Measurements from ENCODE around the gene P2RX1. TPM values are rescaled to one million over a fixed set of nuclear protein-coding genes. Genes with fewer than 3 reads are reported as not detected.

Gene P2RX1
- total and polyA plus RNA-seq, 12 donors = 0.42 to 8.6 (median 1.1) TPM

DNA sequence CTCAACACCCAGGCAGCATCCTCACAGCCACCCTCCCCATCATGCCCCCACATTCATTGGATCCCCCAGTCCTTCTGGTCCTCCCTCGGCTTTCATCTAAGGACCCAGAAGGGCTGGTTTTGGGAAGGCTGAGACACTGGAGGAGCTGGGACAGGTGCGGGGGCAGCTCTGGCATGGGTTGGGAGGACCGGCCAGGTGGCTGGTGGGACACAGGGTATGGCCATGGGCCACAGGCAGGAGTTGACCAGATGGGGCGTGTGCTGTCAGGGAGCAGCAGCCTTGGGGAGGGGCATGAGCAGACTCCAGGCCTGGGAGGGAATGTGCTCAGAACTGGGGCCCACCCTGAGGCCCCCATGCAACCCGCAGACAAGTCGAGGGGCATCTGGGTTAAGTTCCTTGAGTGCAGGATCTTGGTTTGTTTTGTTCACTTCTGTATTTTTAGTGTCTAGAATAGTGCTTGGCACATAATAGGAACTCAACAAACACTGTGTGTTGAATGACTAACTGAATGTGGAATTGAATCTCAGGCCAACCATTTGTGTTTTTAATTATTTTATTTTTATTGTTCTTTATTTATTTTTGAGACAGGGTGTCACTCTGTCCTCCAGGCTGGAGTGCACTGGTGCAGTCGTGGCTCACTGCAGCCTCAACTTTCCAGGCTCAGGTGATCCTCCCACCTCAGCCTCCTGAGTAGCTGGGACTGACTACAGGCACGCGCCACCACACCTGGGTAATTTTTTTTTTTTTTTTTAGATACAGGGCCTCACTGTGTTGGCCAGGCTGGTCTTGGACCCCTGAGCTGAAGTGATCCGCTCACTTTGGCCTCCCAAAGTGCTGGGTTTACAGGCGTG is 5.6 kb downstream of the P2RX1 start:
- TF ChIP-seq, protein P1, sequence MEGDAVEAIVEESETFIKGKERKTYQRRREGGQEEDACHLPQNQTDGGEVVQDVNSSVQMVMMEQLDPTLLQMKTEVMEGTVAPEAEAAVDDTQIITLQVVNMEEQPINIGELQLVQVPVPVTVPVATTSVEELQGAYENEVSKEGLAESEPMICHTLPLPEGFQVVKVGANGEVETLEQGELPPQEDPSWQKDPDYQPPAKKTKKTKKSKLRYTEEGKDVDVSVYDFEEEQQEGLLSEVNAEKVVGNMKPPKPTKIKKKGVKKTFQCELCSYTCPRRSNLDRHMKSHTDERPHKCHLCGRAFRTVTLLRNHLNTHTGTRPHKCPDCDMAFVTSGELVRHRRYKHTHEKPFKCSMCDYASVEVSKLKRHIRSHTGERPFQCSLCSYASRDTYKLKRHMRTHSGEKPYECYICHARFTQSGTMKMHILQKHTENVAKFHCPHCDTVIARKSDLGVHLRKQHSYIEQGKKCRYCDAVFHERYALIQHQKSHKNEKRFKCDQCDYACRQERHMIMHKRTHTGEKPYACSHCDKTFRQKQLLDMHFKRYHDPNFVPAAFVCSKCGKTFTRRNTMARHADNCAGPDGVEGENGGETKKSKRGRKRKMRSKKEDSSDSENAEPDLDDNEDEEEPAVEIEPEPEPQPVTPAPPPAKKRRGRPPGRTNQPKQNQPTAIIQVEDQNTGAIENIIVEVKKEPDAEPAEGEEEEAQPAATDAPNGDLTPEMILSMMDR (IDR thresholded peaks at IDR 0.05) = no peak
- TF ChIP-seq POLR2A (IDR thresholded peaks at IDR 0.05) = no peak
- Histone ChIP-seq H3K4me3 (no peak overlapping the region), H3K27ac (no peak overlapping the region), H3K9me3 (replicated peaks in 1 of 3) (no peaks in the 10 kb centered on the region), H3K36me3 (replicated peaks in 1 of 2) (no peaks in the 10 kb centered on the region), H3K4me1 (replicated peaks in 1 of 2) (peaks cover 0 to 5% of the 10 kb centered on the region in 2 donors), H3K27me3 (no peaks in the 10 kb centered on the region)
- DNase-seq = no peak
- intact Hi-C loops (cut with DNase I) = loop anchor here in 1 of 2 donors (5.0 kb wide), 1 partner anchor 97 kb away; no protein-coding TSS in a partner anchor
- WGBS, 4 donors = 77 to 91% (median 86%) methylated on average over 9 to 11 of the region's 11 CpGs

DNA sequence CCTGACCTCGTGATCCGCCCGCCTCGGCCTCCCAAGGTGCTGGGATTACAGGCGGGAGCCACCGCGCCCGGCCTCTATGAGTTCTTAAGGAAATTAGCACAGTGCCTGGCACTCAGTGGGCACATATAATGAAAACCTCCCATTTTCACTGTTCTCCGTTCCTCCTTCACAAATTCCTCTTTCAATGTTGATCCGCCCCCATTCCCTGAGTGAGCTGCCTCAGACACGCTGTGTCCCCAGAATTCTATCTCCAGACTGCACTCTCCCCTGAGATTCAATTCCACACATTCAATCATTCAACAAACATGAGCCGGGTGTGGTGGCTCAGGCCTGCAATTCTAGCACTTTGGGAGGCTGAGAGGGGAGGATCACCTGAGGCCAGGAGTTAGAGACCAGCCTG is 7.0 kb downstream of the P2RX1 start:
- TF ChIP-seq POLR2A (IDR thresholded peaks at IDR 0.05) = no peak
- TF ChIP-seq, protein P1 (IDR thresholded peaks at IDR 0.05) = no peak
- Histone ChIP-seq H3K4me1 (replicated peaks in 1 of 2) (peaks cover 0 to 4% of the 10 kb centered on the region in 2 donors), H3K27me3 (no peaks in the 10 kb centered on the region), H3K4me3 (no peak overlapping the region), H3K9me3 (replicated peaks in 1 of 3) (no peaks in the 10 kb centered on the region), H3K36me3 (replicated peaks in 1 of 2) (no peaks in the 10 kb centered on the region), H3K27ac (no peak overlapping the region)
- no peak for DNase-seq
- intact Hi-C loops (cut with DNase I) = loop anchor here in 1 of 2 donors (5.0 kb wide), 1 partner anchor 47 kb away; no protein-coding TSS in a partner anchor
- WGBS, 4 donors = 89 to 96% (median 93%) methylated on average over 7 to 12 of the region's 12 CpGs

DNA sequence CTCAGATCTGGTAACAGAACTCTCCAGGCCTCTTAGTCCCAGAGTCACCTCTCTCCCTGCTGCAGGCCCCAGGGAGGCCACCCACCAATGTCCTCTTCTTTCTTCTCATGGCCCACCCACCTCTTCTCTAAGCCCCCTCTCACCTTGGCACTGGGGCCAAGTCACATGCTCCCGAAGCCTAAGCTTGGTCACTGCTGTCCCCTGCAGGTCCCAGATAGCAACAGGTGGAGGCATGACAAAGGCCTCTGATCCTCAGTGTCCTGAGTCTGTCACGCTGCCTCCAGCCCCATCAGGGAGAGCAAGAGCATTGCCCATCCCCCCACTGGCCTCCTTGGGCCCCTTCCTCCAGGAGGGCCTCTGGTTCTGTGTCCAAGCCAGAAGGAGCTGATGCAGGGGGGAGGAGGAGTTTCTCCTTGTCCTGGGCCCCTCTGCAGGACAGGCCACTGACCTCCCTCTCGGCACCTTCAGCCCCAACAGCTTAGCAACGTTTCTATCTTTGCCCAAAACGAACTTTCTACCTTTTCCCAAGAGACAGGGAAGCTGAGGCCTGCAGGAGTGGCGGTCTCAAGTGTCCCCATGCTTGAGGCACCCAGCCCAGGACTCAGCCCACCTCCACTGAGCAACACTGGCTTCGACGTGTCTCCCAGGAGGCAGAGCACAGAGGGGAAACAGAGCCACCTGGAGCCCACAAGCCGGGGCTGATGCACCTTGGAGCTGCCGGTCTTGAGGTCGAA is 8.6 kb downstream of the P2RX1 start:
- no peaks in the 10 kb centered on the region for H3K27me3 ChIP-seq
- TF ChIP-seq, protein P1 (IDR thresholded peaks at IDR 0.05) = peak in 5 of 6 experiments; percentile 36 to 59 (median 45)
- no peak for TF ChIP-seq POLR2A (IDR thresholded peaks at IDR 0.05)
- intact Hi-C loops (cut with DNase I) = loop anchor here in 1 of 2 donors (5.0 kb wide), 1 partner anchor 45 kb away; no protein-coding TSS in a partner anchor
- no peak overlapping the region for H3K27ac ChIP-seq
- WGBS, 4 donors = 81 to 90% (median 84%) methylated on average over 7 to 11 of the region's 11 CpGs
- no peaks in the 10 kb centered on the region for H3K9me3 ChIP-seq (replicated peaks in 1 of 3)
- H3K36me3 ChIP-seq (replicated peaks in 1 of 2) = no peaks in the 10 kb centered on the region
- H3K4me1 ChIP-seq (replicated peaks in 1 of 2) = peaks cover 4% of the 10 kb centered on the region in 2 donors
- no peak for DNase-seq
- H3K4me3 ChIP-seq = no peak overlapping the region

DNA sequence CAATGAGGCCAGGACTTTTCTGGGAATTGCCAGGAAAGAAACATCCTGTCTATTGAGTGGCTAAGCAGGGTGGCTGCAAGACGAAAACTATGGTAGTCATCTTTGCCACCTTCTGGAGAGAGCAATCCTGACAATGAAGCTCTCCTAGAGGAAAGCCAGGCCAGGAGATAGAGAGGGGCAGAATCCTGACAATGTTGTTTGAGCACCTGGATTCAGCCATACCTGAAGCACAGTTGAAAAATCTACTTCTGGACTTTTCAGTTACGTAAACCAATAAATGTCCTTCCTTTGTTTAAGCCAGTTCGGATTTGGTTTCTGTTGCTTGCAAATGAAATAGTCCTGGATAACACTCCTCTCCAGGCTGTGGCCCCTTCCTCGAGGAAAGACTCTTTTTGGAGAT is 9.4 kb downstream of the P2RX1 start:
- Histone ChIP-seq H3K36me3 (replicated peaks in 1 of 2) (no peaks in the 10 kb centered on the region), H3K4me1 (replicated peaks in 1 of 2) (peaks cover 4% of the 10 kb centered on the region in 2 donors), H3K4me3 (no peak overlapping the region), H3K27me3 (no peaks in the 10 kb centered on the region), H3K9me3 (replicated peaks in 1 of 3) (no peaks in the 10 kb centered on the region), H3K27ac (no peak overlapping the region)
- intact Hi-C loops (cut with DNase I) = loop anchor here in 1 of 2 donors (5.0 kb wide), 1 partner anchor 45 kb away; no protein-coding TSS in a partner anchor
- WGBS, 4 donors = 92 to 99% (median 93%) methylated on average over 4 of the region's 4 CpGs
- TF ChIP-seq, protein P1 (IDR thresholded peaks at IDR 0.05) = no peak
- no peak for TF ChIP-seq POLR2A (IDR thresholded peaks at IDR 0.05)
- no peak for DNase-seq
